Fibroblast of mammary gland (primary cell): Measurements from ENCODE around the gene AKIP1.
"Not testable (repeated sequence)": the region's sequence is repeated elsewhere in the genome, so short reads cannot be mapped to it uniquely, and the experiment has no call there.

ENCODE experiments used
- DNase-seq: peaks from one replicate; pipeline ENCODE4 v3.0.0-alpha.2; 2010; ENCODE audit warnings: low read depth
- H3K4me3 ChIP-seq: 2 replicates; pipeline ENCODE4 v1.5.1; 2011; ENCODE audit warnings: low read depth, mild to moderate bottlenecking, low read length, moderate library complexity; ENCODE audit not compliant: control insufficient read depth
- TF ChIP-seq, protein P1 (sequence below): conservative IDR thresholded peaks from 2 replicates; pipeline ENCODE4 v1.5.1; 2011; ENCODE audit warnings: low read depth, low read length, inconsistent platforms; ENCODE audit not compliant: control insufficient read depth, insufficient read depth

The AKIP1 gene

DNA sequence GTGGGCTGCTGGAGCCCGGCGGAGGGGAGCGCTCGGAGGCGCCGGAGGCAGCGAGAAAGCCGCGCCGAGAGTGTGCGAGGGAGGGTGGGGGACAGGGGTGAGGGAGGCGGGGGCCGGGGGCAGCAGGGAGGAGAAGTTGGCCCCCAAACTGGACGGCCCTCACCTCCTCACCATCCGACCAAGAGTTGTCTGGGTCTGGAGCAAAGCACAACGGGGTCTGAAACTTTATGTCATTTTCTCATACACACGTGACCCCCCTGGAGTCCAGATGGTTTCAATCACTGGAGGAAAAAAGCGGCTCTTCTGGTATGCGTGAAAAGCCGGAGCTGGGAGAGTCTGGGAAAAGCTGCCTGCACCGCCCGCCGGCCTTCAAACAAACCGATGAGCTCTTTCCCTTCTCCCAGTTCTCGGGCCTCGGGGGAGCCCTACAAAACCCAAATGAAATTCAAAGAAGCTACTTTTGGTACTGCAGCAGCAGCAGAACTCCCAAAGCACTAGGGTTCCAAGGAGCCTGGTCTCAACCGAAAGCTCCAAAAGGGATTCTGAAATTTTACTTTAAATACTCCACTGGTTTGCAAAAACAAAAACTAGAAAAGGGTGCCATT is 39.7 kb upstream of the AKIP1 start:
- peak overlapping the region; percentile 70 for H3K4me3 ChIP-seq
- peak; percentile 94 for DNase-seq
- TF ChIP-seq, protein P1, sequence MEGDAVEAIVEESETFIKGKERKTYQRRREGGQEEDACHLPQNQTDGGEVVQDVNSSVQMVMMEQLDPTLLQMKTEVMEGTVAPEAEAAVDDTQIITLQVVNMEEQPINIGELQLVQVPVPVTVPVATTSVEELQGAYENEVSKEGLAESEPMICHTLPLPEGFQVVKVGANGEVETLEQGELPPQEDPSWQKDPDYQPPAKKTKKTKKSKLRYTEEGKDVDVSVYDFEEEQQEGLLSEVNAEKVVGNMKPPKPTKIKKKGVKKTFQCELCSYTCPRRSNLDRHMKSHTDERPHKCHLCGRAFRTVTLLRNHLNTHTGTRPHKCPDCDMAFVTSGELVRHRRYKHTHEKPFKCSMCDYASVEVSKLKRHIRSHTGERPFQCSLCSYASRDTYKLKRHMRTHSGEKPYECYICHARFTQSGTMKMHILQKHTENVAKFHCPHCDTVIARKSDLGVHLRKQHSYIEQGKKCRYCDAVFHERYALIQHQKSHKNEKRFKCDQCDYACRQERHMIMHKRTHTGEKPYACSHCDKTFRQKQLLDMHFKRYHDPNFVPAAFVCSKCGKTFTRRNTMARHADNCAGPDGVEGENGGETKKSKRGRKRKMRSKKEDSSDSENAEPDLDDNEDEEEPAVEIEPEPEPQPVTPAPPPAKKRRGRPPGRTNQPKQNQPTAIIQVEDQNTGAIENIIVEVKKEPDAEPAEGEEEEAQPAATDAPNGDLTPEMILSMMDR: no peak

DNA sequence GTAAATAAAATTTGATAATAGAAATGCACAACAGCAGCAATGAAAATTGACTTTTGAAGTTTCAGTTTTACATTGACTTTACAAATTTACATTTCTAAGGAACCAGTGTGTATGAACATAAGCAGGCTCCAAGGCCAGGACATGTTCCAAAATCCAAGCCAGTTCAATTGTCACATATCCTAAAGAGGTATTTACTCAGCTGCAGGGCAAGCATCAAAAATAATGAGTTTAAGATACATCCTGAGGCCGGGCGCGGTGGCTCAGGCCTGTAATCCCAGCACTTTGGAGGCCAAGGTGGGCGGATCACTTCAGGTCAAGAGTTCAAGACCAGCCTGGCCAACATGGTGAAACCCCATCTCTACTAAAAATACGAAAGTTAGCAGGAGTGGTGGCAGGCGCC is 39.0 kb upstream of the AKIP1 start:
- no peak overlapping the region for H3K4me3 ChIP-seq
- TF ChIP-seq, protein P1: no peak
- DNase-seq: no peak

DNA sequence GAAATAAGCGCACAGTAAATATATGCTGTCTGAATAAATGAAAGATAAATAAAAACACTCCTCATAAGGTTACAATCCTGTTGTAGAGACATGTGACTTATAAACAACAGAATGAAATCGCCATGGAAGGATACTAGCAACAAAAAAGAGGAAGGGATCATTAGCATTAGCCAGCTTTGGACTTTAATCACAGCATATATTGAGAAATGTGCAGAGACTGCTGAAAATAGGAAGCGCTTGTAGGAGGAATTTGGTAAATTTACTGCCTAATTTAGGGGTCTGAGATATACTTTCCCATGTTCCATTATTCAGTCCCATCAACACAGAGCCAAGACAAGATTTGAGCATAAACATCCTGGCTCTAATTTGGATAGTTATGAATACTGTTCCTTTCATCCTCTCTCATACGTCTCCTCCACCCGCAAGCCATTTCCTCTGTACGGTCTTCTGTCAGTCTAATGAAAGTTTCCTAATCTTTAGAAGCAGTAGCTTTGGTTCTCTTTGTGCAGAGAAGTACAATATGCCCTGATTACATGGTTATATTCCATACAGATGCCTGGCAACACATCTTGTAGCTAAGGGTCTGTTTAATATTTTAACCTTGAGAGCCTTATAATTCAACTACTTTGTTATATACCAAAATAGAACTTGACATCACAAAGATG is 37.1 kb upstream of the AKIP1 start:
- no peak for DNase-seq
- TF ChIP-seq, protein P1: no peak
- no peak overlapping the region for H3K4me3 ChIP-seq

DNA sequence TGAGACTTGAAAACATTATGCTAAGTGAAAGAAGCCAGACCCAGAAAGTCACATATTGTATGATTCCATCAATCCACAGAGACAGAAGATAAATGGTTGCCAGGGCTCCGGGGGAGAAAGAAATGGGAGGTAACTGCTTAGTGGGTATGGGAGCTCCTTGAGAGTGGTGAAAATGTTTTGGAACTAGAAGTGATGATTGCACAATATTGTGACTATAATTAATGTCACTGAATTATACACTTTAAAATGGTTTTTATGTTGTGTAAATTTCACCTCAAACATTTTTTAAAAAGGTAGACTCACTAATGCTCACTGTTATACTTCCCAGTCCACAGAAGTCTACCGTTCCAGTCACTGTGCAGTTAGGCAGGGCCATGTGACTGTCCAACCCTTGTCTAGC is 32.2 kb upstream of the AKIP1 start:
- TF ChIP-seq, protein P1: no peak
- H3K4me3 ChIP-seq: no peak overlapping the region
- DNase-seq: no peak

DNA sequence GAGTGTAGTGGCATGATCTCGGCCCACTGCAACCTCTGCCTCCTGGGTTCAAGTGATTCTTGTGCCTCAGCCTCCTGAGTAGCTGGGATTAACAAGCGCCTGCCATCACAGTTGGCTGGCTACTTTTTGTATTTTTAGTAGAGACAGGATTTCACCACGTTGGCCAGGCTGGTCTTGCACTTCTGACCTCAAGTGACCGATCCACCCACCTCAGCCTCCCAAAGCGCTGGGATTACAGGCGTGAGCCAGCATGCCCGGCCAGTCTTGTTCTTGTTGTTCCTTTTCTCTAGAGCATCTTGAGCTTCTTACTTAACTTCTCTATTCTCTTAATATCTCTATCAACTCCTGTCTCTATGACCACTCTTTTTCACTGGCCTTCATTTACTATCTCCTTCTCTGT is 29.4 kb upstream of the AKIP1 start:
- not testable (repeated sequence) for H3K4me3 ChIP-seq, DNase-seq

DNA sequence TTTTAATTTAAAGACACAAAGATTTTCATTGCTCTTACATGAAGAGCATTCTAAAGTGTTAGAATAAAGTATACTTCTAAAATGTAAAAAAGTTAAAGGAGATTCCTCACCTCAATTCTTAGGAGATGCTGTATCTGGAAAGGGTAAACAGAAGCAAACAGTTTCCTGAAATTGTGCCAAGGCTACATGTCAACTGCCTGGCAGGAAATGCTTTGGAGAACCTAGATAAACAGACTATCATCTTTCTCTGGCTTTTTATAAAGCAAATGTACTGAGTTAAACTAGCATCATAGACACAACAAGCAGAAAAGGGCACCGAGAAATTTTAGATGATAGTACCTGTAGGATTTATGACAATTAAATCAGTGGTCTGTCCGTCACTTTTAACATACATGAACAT is 24.7 kb upstream of the AKIP1 start:
- TF ChIP-seq, protein P1: no peak
- DNase-seq: no peak
- H3K4me3 ChIP-seq: no peak overlapping the region

DNA sequence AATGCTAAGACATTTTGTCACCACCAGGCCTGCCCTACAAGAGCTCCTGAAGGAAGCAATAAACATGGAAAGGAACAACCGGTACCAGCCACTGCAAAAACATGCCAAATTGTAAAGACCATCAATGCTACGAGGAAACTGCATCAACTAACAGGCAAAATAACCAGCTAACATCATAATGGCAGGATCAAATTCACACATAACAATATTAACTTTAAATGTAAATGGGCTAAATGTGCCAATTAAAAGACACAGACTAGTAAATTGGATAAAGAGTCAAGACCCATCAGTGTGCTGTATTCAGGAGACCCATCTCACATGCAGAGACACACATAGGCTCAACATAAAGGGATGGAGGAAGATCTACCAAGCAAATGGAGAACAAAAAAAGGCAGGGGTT is 19.8 kb upstream of the AKIP1 start:
- DNase-seq, H3K4me3 ChIP-seq: not testable (repeated sequence)
